K562 (cell line): Measurements from ENCODE around the gene RASGEF1C. TPM values are rescaled to one million over a fixed set of nuclear protein-coding genes. Genes with fewer than 3 reads are reported as not detected.

Experiments
- ATAC-seq: fragments of 200-7000 bp; cut with Tn5 transposase; 3 replicates; pipeline ENCODE4 v1.9.1; 2020; ENCODE audit warnings: moderate library complexity
- BruUV-seq: library from RNA; stranded (reverse); fragments of 400-500 nt; replicated peaks from 2 replicates; lab custom pipeline; 2021; lab: Mats Ljungman, UMichigan
- CTCF ChIA-PET: fragments of 300-600 bp; formaldehyde crosslinking; extraction: SDS; loops from one replicate; lab custom pipeline; 2021; ENCODE audit warnings: low intra/inter-chr PET ratio; lab: Yijun Ruan, JAX
- POLR2A ChIA-PET: fragments of 300-600, 350-650 bp; sonication (Branson Sonifier 250); formaldehyde crosslinking; extraction: SDS; loops from one replicate; lab custom pipeline; 2021; ENCODE audit warnings: antibody characterized with exemption, inconsistent platforms; lab: Yijun Ruan, JAX
- DNase-seq, 4 experiments: peaks; one replicate each; pipeline versions ENCODE4 v3.0.0 to v3.0.0-alpha.2; 2011 to 2018; ENCODE audit warnings: low spot score in 3 of 4, mixed read lengths in 3 of 4; ENCODE audit errors: extremely low read depth in 1 of 4
- FAIRE-seq: peaks from 2 replicates; lab custom pipeline; 2011; peaks lifted over from hg19 to GRCh38; lab: Jason Lieb, UNC
- H2AFZ ChIP-seq: 2 replicates; pipeline ENCODE4 v1.6.0; 2011; ENCODE audit warnings: low read depth, low read length, control low read depth, inconsistent platforms
- H3K27ac ChIP-seq: fragments of 200-600 bp; 3 replicates; pipeline ENCODE4 v1.8.0; 2011; ENCODE audit warnings: low read depth, mild to moderate bottlenecking, control low read depth, inconsistent platforms, low read length, moderate library complexity, mixed read lengths; ENCODE audit errors: extremely low read depth
- H3K27me3 ChIP-seq, 2 experiments: fragments of 300-600 bp in 1 of 2; 2 replicates in 1 of 2; 3 replicates in 1 of 2; pipeline versions ENCODE4 v1.6.0 to v1.8.0; 2011; ENCODE audit warnings: inconsistent platforms in 2 of 2, low read length in 2 of 2, mild to moderate bottlenecking in 1 of 2, mixed read lengths in 1 of 2, moderate library complexity in 1 of 2; ENCODE audit not compliant: control insufficient read depth in 2 of 2, insufficient read depth in 2 of 2
- H3K36me3 ChIP-seq: fragments of 300-600 bp; 3 replicates; pipeline ENCODE4 v1.8.0; 2011; ENCODE audit warnings: mild to moderate bottlenecking, low read length, inconsistent platforms; ENCODE audit not compliant: control insufficient read depth, insufficient read depth
- H3K4me1 ChIP-seq, 2 experiments: fragments of 200-600 bp in 1 of 2; replicated peaks in 1 of 2; 2 replicates in 1 of 2; 3 replicates in 1 of 2; pipeline versions ENCODE4 v1.5.1 to v1.8.0; 2011; ENCODE audit warnings: inconsistent platforms in 2 of 2, low read length in 2 of 2, mild to moderate bottlenecking in 1 of 2, mixed read lengths in 1 of 2, moderate library complexity in 1 of 2; ENCODE audit not compliant: control insufficient read depth in 2 of 2, insufficient read depth in 2 of 2
- H3K4me2 ChIP-seq: 2 replicates; pipeline ENCODE4 v1.6.1; 2011; ENCODE audit warnings: low read length, control low read depth, inconsistent platforms, mixed read lengths; ENCODE audit not compliant: insufficient read depth
- H3K4me3 ChIP-seq: fragments of 200-600 bp; sonication (generic), shearing (Covaris generic); 2 replicates; pipeline ENCODE4 v1.5.1; 2016; ENCODE audit warnings: control low read depth, inconsistent platforms
- H3K79me2 ChIP-seq: fragments of 200-600 bp; 3 replicates; pipeline ENCODE4 v1.8.0; 2011; ENCODE audit warnings: low read length, inconsistent platforms; ENCODE audit not compliant: control insufficient read depth, insufficient read depth
- H3K9ac ChIP-seq, 2 experiments: 2 replicates each; pipeline versions ENCODE4 v1.6.0 to v1.6.1; 2011; ENCODE audit warnings: low read depth in 2 of 2, low read length in 2 of 2, control low read depth in 1 of 2, inconsistent platforms in 1 of 2, mild to moderate bottlenecking in 1 of 2, mixed read lengths in 1 of 2; ENCODE audit not compliant: insufficient read depth in 1 of 2
- H3K9me1 ChIP-seq: one replicate; pipeline ENCODE4 v1.6.0; 2011; ENCODE audit warnings: inconsistent platforms, mild to moderate bottlenecking, low read length, moderate library complexity; ENCODE audit not compliant: control insufficient read depth, insufficient read depth
- H3K9me3 ChIP-seq: replicated peaks from 2 replicates; pipeline ENCODE4 v1.5.1; 2011; ENCODE audit warnings: low read depth, low read length, inconsistent platforms; ENCODE audit not compliant: control insufficient read depth, insufficient read depth
- H4K20me1 ChIP-seq: replicated peaks from 2 replicates; pipeline ENCODE4 v1.6.1; 2011; ENCODE audit warnings: low read length, inconsistent platforms, mixed read lengths; ENCODE audit not compliant: control insufficient read depth, insufficient read depth
- CBFB ChIP-seq: sonication (generic); formaldehyde crosslinking; IDR thresholded peaks from 2 replicates; pipeline ENCODE4 v1.4.0; 2020; ENCODE audit warnings: mild to moderate bottlenecking, missing genetic modification reagents
- CREM ChIP-seq: IDR thresholded peaks from 2 replicates; pipeline ENCODE4 v1.6.1; 2014; ENCODE audit warnings: antibody characterized with exemption, low read depth
- FUS ChIP-seq: fragments of 200-400 bp; formaldehyde crosslinking; optimal IDR thresholded peaks from 2 replicates; pipeline ENCODE3; 2017; ENCODE audit warnings: low read depth, low read length
- L3MBTL2 ChIP-seq: fragments of 450-650 bp; IDR thresholded peaks from 2 replicates; pipeline ENCODE4 v1.6.1; 2016; ENCODE audit warnings: mild to moderate bottlenecking, moderate library complexity
- NR2C2 ChIP-seq, 2 experiments: fragments of 200-800 bp in 1 of 2; sonication (Bioruptor generic) in 1 of 2; sonication (generic) in 1 of 2; formaldehyde crosslinking in 1 of 2; IDR thresholded peaks; 2 replicates each; pipeline versions ENCODE4 v1.6.1 to v1.8.0; 2016 to 2022; ENCODE audit warnings: mild to moderate bottlenecking in 1 of 2, missing compliant biosample characterization in 1 of 2, missing genetic modification characterization in 1 of 2, missing genetic modification reagents in 1 of 2
- NRF1 ChIP-seq, 2 experiments: fragments of 450-650 bp; IDR thresholded peaks in 1 of 2; conservative IDR thresholded peaks in 1 of 2; 2 replicates each; pipeline ENCODE4 v1.6.1; 2014; ENCODE audit warnings: mild to moderate bottlenecking in 2 of 2
- PML ChIP-seq: IDR thresholded peaks from 2 replicates; pipeline ENCODE4 v1.6.1; 2012; ENCODE audit warnings: low read length, inconsistent platforms
- SFPQ ChIP-seq: fragments of 200-400 bp; formaldehyde crosslinking; IDR thresholded peaks from 2 replicates; pipeline ENCODE4 v1.6.1; 2017; ENCODE audit warnings: mild to moderate bottlenecking, low read depth, low read length, moderate library complexity
- SIN3A ChIP-seq, 2 experiments: fragments of 150-350 bp in 1 of 2; IDR thresholded peaks; 2 replicates each; pipeline ENCODE4 v1.6.1; 2011 to 2016; ENCODE audit warnings: borderline replicate concordance in 2 of 2, low read depth in 2 of 2, low read length in 2 of 2, mild to moderate bottlenecking in 2 of 2, moderate library complexity in 2 of 2; ENCODE audit not compliant: control insufficient read depth in 1 of 2
- SRF ChIP-seq, 2 experiments: fragments of 250-450, 450-650 bp in 1 of 2; sonication (Bioruptor Pico) in 1 of 2; sonication (generic) in 1 of 2; formaldehyde crosslinking; IDR thresholded peaks; 2 replicates each; pipeline versions ENCODE4 v1.5.0 to v1.5.1; 2020 to 2022; ENCODE audit warnings: mild to moderate bottlenecking in 1 of 2, missing genetic modification reagents in 1 of 2
- SUPT5H ChIP-seq: fragments of 450-650 bp; IDR thresholded peaks from 2 replicates; pipeline ENCODE4 v1.6.1; 2016
- XRCC5 ChIP-seq: fragments of 200-400 bp; formaldehyde crosslinking; IDR thresholded peaks from 2 replicates; pipeline ENCODE4 v1.6.1; 2017; ENCODE audit warnings: low read depth, mild to moderate bottlenecking, low read length
- ZBTB1 ChIP-seq: sonication (generic); formaldehyde crosslinking; IDR thresholded peaks from 2 replicates; pipeline ENCODE4 v1.8.1; 2023; ENCODE audit warnings: missing genetic modification reagents, low read depth, mild to moderate bottlenecking, borderline replicate concordance
- ZNF668 ChIP-seq: fragments of 250-450 bp; sonication (Bioruptor Pico); IDR thresholded peaks from 2 replicates; pipeline ENCODE4 v1.8.0; 2022; ENCODE audit warnings: mild to moderate bottlenecking, inconsistent platforms
- ZNF75A ChIP-seq: fragments of 450-650 bp; formaldehyde crosslinking; IDR thresholded peaks from 2 replicates; pipeline ENCODE4 v1.4.0; 2020; ENCODE audit warnings: mild to moderate bottlenecking
- WGBS: fragments of 100-300 bp; shearing (Covaris generic); methylation state at CpG from one replicate; pipeline ENCODE4 v1.1.6; 2016; ENCODE audit warnings: low coverage, mixed read lengths; ENCODE audit not compliant: insufficient coverage; ENCODE audit errors: missing lambda C conversion rate; 5-methylcytosine and 5-hydroxymethylcytosine counted together
- in situ Hi-C: fragments of 300-500 bp; cut with MboI; formaldehyde crosslinking; loops from 4 replicates; pipeline ENCODE4 v1.15.0; 2018; ENCODE audit warnings: inconsistent platforms, mixed read lengths
- intact Hi-C: fragments of 100-400 bp; cut with micrococcal nuclease; formaldehyde crosslinking; loops from 2 replicates; pipeline ENCODE4 v1.14.2; 2022
- polyA plus RNA-seq, 8 experiments: library from polyadenylated mRNA; depleted of rRNA in 4 of 8; stranded (reverse) in 5 of 8; unstranded in 3 of 8; fragments of >200 nt; fragmentation: Nextera tagmentation in 2 of 8; fragmentation: Illumina TruSeq in 1 of 8; extraction: Ambion mirVana in 2 of 8; extraction: Trizol in 1 of 8; gene quantifications; 2 replicates each; pipeline versions ENCODE4 v1.2.1 to v1.2.3, GENCODE V29; 2011 to 2014; ENCODE audit warnings: inconsistent platforms in 1 of 8, missing spikeins in 1 of 8
- total RNA-seq, 7 experiments: library from RNA; depleted of rRNA in 6 of 7; stranded (reverse); fragments of >200 nt in 6 of 7; fragmentation: Illumina TruSeq in 2 of 7; extraction: Trizol in 2 of 7; gene quantifications; 2 replicates each; pipeline versions ENCODE4 v1.2.1 to v1.2.3, GENCODE V29; 2011 to 2021; ENCODE audit warnings: low replicate concordance in 1 of 7
- TF ChIP-seq, protein P1 (sequence below): fragments of 250-450 bp; sonication (Bioruptor Pico); IDR thresholded peaks from 2 replicates; pipeline ENCODE4 v1.9.0; 2021; ENCODE audit warnings: mild to moderate bottlenecking, inconsistent platforms

Gene RASGEF1C
- total and polyA plus RNA-seq, 9 of the 15 experiments (the other 6 are each of a cell fraction or from before 2014, with no cell fraction given) = 0.04 to 1.1 (median 0.21) TPM; not detected in 4

DNA sequence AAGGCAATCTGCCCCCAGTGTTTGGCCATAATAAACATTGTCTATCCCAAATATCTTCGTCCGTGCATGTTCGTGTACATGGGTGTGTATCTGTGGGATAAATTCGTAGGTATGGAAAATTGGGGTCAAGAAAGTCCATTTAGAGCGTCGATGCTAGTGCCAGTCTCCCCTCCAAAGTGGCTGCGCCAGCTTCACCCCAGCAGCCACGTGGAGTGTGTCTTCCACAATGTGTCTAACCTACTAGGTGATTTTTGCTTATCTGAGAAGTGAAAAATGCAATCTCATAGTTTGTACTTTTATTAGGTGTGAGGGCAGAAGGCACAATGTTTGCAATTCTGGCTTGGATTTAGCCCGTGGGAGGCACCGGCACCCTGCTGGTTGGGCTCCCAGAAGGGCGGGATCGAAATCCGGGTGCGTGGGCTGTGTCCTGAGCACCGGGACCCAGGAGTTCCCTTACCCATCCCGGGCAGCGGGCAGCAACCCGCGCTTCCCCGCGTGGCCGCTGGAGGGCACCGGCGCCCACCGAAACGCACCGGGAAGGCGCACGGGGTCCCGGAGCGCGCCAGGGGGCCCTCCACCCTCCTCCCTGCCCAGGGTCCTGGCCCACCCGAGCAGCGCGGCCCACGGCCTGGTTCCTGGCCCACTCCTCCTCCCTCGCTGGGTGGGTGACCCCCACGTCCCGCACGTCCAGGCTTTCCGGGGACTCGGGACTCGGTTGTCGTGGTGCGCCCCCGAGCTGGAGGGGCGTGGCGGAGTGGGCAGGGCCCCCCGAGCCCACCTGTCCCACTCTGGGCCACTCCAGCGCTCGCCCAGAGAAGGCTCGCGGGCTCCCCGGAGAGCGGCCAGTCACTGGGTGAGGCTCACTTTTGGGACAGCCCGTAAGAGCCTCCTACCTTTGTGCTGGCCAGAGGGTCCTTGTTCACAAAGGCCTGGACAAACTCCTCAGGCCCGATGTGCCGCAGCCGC lies 82.0 kb downstream of the RASGEF1C start:
- CTCF ChIA-PET = interaction anchor here (0.7 kb wide), 1 partner anchor 201 kb away, joined by 5 read pairs; no protein-coding TSS in a partner anchor
- no peaks in the 10 kb centered on the region for H3K79me2 ChIP-seq
- peaks cover 30 to 75% of the 10 kb centered on the region in 2 experiments; a peak in 4 of 5 replicates for H3K27me3 ChIP-seq
- peak; percentile 84 for ATAC-seq
- H4K20me1 ChIP-seq = no peaks in the 10 kb centered on the region
- under 1% methylated on average over 35 of the region's 59 CpGs for WGBS
- FAIRE-seq = peak; percentile 32
- H3K4me3 ChIP-seq = peak overlapping the region; percentile 10; the same call in 1 of the 2 replicates
- peak; percentile 45 to 82 (median 74) for DNase-seq
- in situ Hi-C loops = no loop called here
- no peaks in the 10 kb centered on the region for H3K9me3 ChIP-seq
- intact Hi-C loops = loop anchor here (5.0 kb wide), 1 partner anchor 345 kb away; no protein-coding TSS in a partner anchor
- H3K9ac ChIP-seq = peak overlapping the region in 1 of 2 experiments; percentile 45; a peak in 2 of 4 replicates
- POLR2A ChIA-PET = no interaction called here
- H3K4me2 ChIP-seq = peak overlapping the region; percentile 27
- no peak overlapping the region for H3K27ac ChIP-seq
- BruUV-seq = no TSS peak
- peaks cover 0 to 24% of the 10 kb centered on the region in 2 experiments; a peak in 3 of 5 replicates for H3K4me1 ChIP-seq
- no peak overlapping the region for H2AFZ ChIP-seq
- no peaks in the 10 kb centered on the region for H3K9me1 ChIP-seq
- H3K36me3 ChIP-seq = no peaks in the 10 kb centered on the region
- peak; percentile 30; the same call in 1 of the 2 replicates for TF ChIP-seq L3MBTL2
- TF ChIP-seq CREM = no peak
- TF ChIP-seq ZNF75A (CRISPR knock-in tag) = no peak
- no peak for TF ChIP-seq CBFB (CRISPR knock-in tag)
- 0 out of 4 replicates have a peak, but pooled peaks of 1 of the 2 experiments have one; percentile 10 for TF ChIP-seq NRF1 (conservative IDR thresholded peaks at IDR 0.05 in 1 of 2, IDR thresholded peaks at IDR 0.05 in 1 of 2)
- no peak for TF ChIP-seq SUPT5H
- no peak for TF ChIP-seq SIN3A (IDR thresholded peaks at IDR 0.05; ENCODE audit: borderline replicate concordance in 2 of 2, control insufficient read depth in 1 of 2, low read depth in 2 of 2, low read length in 2 of 2)
- no peak for TF ChIP-seq FUS
- TF ChIP-seq NR2C2 (CRISPR knock-in tag; IDR thresholded peaks at IDR 0.05) = 0 out of 2 replicates have a peak, but pooled peaks have one; percentile 20
- no peak for TF ChIP-seq NR2C2 (tag; IDR thresholded peaks at IDR 0.05)
- no peak for TF ChIP-seq PML
- TF ChIP-seq SRF (CRISPR knock-in tag; IDR thresholded peaks at IDR 0.05) = no peak
- no peak for TF ChIP-seq ZNF668 (CRISPR knock-in tag)
- TF ChIP-seq, protein P1, sequence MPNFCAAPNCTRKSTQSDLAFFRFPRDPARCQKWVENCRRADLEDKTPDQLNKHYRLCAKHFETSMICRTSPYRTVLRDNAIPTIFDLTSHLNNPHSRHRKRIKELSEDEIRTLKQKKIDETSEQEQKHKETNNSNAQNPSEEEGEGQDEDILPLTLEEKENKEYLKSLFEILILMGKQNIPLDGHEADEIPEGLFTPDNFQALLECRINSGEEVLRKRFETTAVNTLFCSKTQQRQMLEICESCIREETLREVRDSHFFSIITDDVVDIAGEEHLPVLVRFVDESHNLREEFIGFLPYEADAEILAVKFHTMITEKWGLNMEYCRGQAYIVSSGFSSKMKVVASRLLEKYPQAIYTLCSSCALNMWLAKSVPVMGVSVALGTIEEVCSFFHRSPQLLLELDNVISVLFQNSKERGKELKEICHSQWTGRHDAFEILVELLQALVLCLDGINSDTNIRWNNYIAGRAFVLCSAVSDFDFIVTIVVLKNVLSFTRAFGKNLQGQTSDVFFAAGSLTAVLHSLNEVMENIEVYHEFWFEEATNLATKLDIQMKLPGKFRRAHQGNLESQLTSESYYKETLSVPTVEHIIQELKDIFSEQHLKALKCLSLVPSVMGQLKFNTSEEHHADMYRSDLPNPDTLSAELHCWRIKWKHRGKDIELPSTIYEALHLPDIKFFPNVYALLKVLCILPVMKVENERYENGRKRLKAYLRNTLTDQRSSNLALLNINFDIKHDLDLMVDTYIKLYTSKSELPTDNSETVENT (CRISPR knock-in tag) = no peak
- TF ChIP-seq XRCC5 = no peak
- no peak for TF ChIP-seq SFPQ
- TF ChIP-seq ZBTB1 = no peak
